Measurements from ENCODE around the gene IKZF2. TPM values are rescaled to one million over a fixed set of nuclear protein-coding genes. Genes with fewer than 3 reads are reported as not detected.

IKZF2 gene
- total RNA-seq, 1 donor from 2014 or later, result 16.4 TPM

DNA sequence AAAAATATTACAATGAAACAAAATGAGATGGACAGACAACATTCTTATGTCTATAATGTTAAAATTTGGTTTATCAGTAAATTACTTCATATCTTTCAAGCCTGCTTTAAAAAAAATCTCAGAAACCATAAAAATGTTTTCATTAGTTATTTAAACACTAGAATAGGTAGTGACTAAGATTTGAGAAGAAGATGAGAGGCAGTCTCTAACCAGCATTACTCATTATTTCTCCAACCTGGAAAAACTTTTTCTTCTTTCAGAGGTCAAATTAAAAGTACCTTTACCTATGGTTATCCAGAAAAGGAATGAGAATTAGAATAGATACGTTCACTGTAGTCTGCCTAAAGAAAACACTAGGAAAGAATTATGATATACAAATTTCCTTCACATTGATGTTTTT is 50.3 kb downstream of the IKZF2 start:
- intact Hi-C loops (cut with DNase I), result no loop called here
- no peaks in the 10 kb centered on the region for H3K9me3 ChIP-seq
- H3K27ac ChIP-seq, result no peak overlapping the region
- H3K36me3 ChIP-seq, result no peaks in the 10 kb centered on the region
- no peaks in the 10 kb centered on the region for H3K27me3 ChIP-seq
- TF ChIP-seq, protein P1, sequence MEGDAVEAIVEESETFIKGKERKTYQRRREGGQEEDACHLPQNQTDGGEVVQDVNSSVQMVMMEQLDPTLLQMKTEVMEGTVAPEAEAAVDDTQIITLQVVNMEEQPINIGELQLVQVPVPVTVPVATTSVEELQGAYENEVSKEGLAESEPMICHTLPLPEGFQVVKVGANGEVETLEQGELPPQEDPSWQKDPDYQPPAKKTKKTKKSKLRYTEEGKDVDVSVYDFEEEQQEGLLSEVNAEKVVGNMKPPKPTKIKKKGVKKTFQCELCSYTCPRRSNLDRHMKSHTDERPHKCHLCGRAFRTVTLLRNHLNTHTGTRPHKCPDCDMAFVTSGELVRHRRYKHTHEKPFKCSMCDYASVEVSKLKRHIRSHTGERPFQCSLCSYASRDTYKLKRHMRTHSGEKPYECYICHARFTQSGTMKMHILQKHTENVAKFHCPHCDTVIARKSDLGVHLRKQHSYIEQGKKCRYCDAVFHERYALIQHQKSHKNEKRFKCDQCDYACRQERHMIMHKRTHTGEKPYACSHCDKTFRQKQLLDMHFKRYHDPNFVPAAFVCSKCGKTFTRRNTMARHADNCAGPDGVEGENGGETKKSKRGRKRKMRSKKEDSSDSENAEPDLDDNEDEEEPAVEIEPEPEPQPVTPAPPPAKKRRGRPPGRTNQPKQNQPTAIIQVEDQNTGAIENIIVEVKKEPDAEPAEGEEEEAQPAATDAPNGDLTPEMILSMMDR (IDR thresholded peaks at IDR 0.05), result no peak
- ATAC-seq (no peak), DNase-seq (no peak)
- H3K4me3 ChIP-seq, result no peak overlapping the region
- H3K4me1 ChIP-seq, result no peaks in the 10 kb centered on the region

DNA sequence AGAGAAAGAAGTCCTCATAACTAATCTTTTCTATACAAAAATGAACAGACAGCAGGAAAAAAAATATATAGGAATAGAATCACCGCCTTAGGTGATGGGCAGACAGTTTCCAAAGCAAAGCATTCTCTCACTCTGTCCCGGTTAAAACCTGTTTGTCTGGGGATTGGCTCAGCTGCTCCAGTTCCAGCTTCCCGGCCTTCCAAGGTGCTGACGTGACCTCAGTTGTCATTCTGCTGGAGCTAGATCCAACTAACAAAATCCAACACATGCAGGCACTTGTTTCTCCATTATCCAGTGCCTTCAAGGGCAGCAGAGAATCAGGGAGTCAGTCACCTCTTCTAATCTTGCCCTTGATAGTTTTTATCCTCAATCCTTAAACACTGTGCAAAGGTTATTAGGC is 52.8 kb downstream of the IKZF2 start:
- ATAC-seq, result no peak
- no peaks in the 10 kb centered on the region for H3K27me3 ChIP-seq
- H3K36me3 ChIP-seq, result no peaks in the 10 kb centered on the region
- H3K27ac ChIP-seq, result no peak overlapping the region
- TF ChIP-seq, protein P1 (IDR thresholded peaks at IDR 0.05), result no peak
- intact Hi-C loops (cut with DNase I), result no loop called here
- H3K4me3 ChIP-seq, result no peak overlapping the region
- no peak for DNase-seq
- no peaks in the 10 kb centered on the region for H3K9me3 ChIP-seq
- H3K4me1 ChIP-seq, result no peaks in the 10 kb centered on the region

- ATAC-seq (no peak), DNase-seq (no peak)
- TF ChIP-seq, protein P1 (IDR thresholded peaks at IDR 0.05), result no peak
- Histone ChIP-seq H3K4me1 (no peaks in the 10 kb centered on the region), H3K36me3 (no peaks in the 10 kb centered on the region), H3K27me3 (no peaks in the 10 kb centered on the region), H3K9me3 (no peaks in the 10 kb centered on the region), H3K4me3 (no peak overlapping the region), H3K27ac (no peak overlapping the region)
- intact Hi-C loops (cut with DNase I), result no loop called here
Observed at GRCh38 chr2:213091765-213092164, 59.6 kb downstream of the IKZF2 start.

DNA sequence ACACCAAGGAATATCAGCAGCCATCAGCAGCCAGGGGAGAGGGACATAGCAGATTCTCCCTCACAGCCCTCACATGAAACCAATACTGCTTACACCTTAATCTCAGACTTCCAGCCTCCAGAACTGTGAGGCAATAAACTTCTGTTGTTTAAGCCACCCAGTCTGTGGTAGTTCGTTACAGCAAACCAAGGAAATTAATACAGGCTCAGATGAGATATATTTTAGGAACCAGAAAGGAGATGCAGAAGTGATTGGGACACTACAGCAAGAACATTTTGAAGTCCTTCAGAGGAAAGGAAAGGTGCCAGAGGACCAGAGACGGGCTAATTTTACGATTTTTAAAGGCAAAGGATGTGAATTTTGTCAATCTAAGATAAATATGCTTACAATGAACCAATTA is 60.6 kb downstream of the IKZF2 start:
- no peak overlapping the region for H3K4me3 ChIP-seq
- TF ChIP-seq, protein P1 (IDR thresholded peaks at IDR 0.05), result no peak
- H3K36me3 ChIP-seq, result no peaks in the 10 kb centered on the region
- ATAC-seq (no peak), DNase-seq (no peak)
- no peaks in the 10 kb centered on the region for H3K4me1 ChIP-seq
- H3K27me3 ChIP-seq, result no peaks in the 10 kb centered on the region
- H3K9me3 ChIP-seq, result no peaks in the 10 kb centered on the region
- intact Hi-C loops (cut with DNase I), result no loop called here
- H3K27ac ChIP-seq, result no peak overlapping the region

DNA sequence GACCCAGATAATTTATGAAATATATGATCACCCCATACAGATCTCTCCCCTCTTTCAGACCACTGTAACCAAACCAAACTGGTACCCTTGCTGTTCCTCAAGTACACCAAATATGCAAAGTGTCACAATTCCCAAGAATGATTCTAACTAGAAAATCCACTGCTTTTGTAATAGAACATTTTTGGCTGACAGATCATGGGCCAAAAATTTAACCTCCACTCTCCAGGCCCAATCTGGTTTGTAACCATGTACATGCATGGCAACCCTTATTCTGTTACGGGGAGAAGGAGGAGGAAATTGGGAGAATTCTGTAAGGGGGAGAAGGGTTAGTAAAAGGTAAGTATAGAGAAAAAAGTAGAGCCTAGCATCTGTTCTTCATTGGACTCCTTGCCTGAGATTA is 62.0 kb downstream of the IKZF2 start:
- Histone ChIP-seq H3K36me3 (no peaks in the 10 kb centered on the region), H3K27me3 (no peaks in the 10 kb centered on the region), H3K27ac (no peak overlapping the region), H3K4me3 (no peak overlapping the region), H3K4me1 (no peaks in the 10 kb centered on the region), H3K9me3 (no peaks in the 10 kb centered on the region)
- TF ChIP-seq, protein P1 (IDR thresholded peaks at IDR 0.05), result no peak
- intact Hi-C loops (cut with DNase I), result no loop called here
- DNase-seq, result no peak
- ATAC-seq, result no peak

DNA sequence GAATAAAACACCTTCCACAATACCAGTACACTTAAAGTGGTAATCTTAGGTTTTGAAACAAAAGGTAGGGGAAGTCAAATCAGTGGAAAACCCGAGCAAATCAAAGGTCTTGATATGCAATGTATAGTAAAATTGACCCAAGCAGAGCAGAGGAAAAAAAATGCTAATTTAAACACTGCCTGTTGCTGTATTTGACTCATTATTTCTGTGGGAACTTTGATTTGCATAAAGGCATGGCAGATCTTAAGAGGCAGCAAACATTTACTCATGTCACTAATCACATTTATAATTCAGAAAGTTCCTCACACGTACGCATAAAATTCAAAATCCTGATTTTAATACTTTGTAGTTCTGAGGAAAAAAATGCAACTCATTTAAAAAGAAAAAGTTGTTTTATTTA is 64.4 kb downstream of the IKZF2 start:
- DNase-seq, result no peak
- no peak overlapping the region for H3K27ac ChIP-seq
- H3K9me3 ChIP-seq, result no peaks in the 10 kb centered on the region
- H3K4me1 ChIP-seq, result no peaks in the 10 kb centered on the region
- no peaks in the 10 kb centered on the region for H3K36me3 ChIP-seq
- intact Hi-C loops (cut with DNase I), result no loop called here
- H3K27me3 ChIP-seq, result no peaks in the 10 kb centered on the region
- no peak overlapping the region for H3K4me3 ChIP-seq
- no peak for ATAC-seq
- TF ChIP-seq, protein P1 (IDR thresholded peaks at IDR 0.05), result no peak

Data from upper lobe of right lung (tissue), 1 donor.